Suppressor macrophage treated with lipopolysaccharide for 1 hour (primary cell): Measurements from ENCODE around the gene TMEM235.

Experiments
- DNase-seq, 3 donors: peaks; one replicate each; pipeline ENCODE4 v3.0.0-alpha.2; 2020 to 2022

Gene TMEM235

GRCh38 chr17:78230996-78231935 is at the start of gene TMEM235:
Gene TMEM235, plus strand, starts transcription at chr17:78231631. Its CDS starts 393 bp downstream, at chr17:78232024.
- no peak for DNase-seq

DNA sequence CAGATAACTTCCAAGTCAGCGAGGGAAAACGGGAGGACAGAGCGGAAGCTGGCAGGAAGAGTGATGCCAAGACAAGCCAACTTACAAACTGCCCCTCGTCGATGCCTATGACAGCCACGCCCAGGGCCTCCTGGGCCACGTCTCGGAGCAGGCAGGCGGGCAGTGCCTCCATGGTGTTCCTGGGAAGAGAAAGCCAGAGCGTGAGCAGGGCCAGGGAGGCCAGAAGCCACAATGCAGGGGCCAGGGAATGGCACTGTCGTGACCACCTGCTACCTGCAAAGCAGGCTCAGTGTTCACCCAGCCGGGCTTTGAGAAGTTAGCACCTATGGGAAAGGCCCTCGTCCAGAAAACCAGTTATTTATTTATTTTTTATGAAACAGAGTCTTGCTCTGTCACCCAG is 48.9 kb upstream of the TMEM235 start:
- DNase-seq = no peak

DNA sequence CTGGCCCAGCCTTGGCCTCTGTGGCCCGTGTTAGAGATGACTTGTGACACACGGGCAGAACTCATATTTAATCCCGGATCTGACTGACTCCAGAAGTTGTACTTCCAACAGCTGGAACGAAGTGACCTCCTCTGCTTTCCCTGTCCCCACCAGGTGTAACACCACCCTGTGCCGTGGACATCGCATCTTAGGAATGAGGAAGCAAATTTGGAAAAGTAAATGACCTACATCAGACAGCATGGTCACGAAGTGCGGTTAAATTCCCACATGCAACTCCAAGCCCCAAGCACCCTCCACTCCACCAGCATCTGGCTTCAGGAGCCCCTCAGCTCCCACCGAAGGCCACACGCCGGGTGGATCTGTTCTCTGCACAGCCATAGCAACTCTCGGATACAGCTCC is 47.5 kb upstream of the TMEM235 start:
- DNase-seq = no peak

GRCh38 chr17:78184351-78184750 is 47.1 kb upstream of the TMEM235 start:
- no peak for DNase-seq

GRCh38 chr17:78184868-78185267 is 46.6 kb upstream of the TMEM235 start:
- DNase-seq = no peak

GRCh38 chr17:78185981-78186691 is 45.3 kb upstream of the TMEM235 start:
- DNase-seq = peak; percentile 61 to 77 (median 74)

- peak; percentile 98 to 99 (median 98) for DNase-seq
These were observed 44.5 kb upstream of the TMEM235 start, which contains the start of the genes AFMID and TK1 for GRCh38 chr17:78186692-78187595. Gene AFMID, plus strand, starts transcription at chr17:78187362. Its CDS starts 9 bp downstream, at chr17:78187371. Gene TK1, minus strand, starts transcription at chr17:78187052. Its CDS starts 58 bp downstream, at chr17:78186994.

DNA sequence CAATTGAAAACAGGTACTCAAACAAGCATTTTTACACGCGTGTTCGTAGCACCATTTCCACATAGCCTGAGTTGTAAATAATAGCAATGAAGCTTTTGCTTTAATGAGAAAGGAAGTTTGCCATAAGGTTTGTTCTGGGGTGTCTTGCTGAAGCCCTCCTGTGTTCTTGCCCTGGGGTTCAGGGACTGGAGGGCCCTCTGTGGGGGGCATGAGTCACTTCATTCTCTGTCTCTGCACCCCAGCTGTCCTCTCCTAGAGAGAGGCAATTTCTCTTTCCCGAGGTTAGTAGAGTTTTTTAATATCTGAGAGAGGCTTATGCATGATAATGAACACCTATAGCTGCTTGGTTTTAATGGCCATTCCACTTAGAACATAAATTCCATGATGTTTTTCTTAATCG is 34.7 kb upstream of the TMEM235 start:
- DNase-seq = no peak

GRCh38 chr17:78197147-78197832 is 34.1 kb upstream of the TMEM235 start:
- no peak for DNase-seq

GRCh38 chr17:78200451-78200850 is 31.0 kb upstream of the TMEM235 start:
- DNase-seq = no peak

DNA sequence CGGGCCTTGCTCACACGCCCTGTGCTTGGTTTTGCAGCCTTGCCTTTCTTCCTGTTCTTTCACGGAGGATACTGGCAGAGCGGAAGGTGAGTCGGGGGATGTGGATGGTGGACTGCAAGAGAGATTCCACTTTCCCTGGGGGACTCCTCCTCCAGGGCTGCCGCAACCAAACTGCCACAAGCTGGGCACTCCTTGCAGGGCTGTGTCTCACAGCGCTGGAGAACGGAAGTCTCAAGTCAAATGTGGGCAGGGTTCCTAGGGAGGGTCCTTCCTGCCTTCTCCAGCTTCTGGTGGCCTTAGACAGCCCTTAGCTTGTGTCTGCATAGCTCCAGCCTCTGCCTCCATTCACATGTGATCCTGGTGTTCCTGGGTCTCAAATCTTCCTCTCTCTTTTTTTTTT is 28.8 kb upstream of the TMEM235 start:
- no peak for DNase-seq

GRCh38 chr17:78204387-78205123 is 26.9 kb upstream of the TMEM235 start:
- DNase-seq = no peak

- DNase-seq = no peak
These were observed 26.2 kb upstream of the TMEM235 start for GRCh38 chr17:78205124-78205775.

DNA sequence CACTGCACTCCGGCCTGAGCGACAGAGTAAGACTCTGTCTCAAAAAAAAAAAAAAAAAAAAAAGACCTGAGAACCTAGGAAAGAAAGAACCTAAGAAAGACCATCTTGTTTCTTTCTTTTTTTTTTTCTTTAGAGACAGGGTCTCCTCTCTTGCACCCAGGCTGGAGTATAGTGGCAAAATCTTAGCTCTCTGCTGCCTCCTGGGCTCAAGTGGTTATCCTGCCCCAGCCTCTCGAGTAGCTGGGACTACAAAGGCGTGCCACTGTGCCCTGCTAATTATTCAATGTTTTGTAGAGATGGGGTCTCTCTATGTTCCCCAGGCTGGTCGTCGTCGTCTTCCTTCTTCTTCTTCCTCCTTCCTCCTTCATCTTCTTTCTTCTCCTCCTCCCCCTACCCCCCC is 25.1 kb upstream of the TMEM235 start:
- DNase-seq = peak in 1 of 3 donors; percentile 13

DNA sequence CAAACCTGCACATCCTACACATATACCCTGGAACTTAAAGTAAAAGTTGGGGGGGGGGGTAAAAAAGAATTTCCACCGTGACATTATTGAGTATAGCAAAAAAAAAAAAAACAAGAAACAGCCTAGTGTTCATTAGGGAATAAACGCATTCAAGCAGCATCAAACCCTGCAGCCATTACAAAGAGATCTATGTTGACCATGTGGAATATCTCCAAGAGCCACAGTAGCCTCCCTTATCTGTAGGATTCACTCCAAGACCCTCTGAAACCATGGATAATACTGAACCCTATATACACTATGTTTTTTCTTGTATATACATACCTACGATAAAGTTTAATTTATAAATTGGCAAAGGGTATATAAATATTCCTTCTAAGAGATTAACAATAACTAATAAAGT is 22.9 kb upstream of the TMEM235 start:
- DNase-seq = no peak

- no peak for DNase-seq
These were observed 21.3 kb upstream of the TMEM235 start for GRCh38 chr17:78210111-78210510.

- DNase-seq = no peak
These were observed 20.4 kb upstream of the TMEM235 start for GRCh38 chr17:78211032-78211431.

DNA sequence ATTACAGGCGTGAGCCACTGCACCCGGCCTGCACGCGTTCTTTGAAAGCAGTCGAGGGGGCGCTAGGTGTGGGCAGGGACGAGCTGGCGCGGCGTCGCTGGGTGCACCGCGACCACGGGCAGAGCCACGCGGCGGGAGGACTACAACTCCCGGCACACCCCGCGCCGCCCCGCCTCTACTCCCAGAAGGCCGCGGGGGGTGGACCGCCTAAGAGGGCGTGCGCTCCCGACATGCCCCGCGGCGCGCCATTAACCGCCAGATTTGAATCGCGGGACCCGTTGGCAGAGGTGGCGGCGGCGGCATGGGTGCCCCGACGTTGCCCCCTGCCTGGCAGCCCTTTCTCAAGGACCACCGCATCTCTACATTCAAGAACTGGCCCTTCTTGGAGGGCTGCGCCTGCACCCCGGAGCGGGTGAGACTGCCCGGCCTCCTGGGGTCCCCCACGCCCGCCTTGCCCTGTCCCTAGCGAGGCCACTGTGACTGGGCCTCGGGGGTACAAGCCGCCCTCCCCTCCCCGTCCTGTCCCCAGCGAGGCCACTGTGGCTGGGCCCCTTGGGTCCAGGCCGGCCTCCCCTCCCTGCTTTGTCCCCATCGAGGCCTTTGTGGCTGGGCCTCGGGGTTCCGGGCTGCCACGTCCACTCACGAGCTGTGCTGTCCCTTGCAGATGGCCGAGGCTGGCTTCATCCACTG is 17.3 kb upstream of the TMEM235 start, which contains the start of gene BIRC5:
BIRC5 (plus strand) TSS at position 238 of the 690 bp plus-strand sequence; CDS start at position 302, 64 bp downstream.
- DNase-seq = peak; percentile 91 to 98 (median 96)

DNA sequence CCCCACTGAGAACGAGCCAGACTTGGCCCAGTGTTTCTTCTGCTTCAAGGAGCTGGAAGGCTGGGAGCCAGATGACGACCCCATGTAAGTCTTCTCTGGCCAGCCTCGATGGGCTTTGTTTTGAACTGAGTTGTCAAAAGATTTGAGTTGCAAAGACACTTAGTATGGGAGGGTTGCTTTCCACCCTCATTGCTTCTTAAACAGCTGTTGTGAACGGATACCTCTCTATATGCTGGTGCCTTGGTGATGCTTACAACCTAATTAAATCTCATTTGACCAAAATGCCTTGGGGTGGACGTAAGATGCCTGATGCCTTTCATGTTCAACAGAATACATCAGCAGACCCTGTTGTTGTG is 16.7 kb upstream of the TMEM235 start:
- DNase-seq = no peak
